ENCODE measurements around the gene UIMC1.

DNA sequence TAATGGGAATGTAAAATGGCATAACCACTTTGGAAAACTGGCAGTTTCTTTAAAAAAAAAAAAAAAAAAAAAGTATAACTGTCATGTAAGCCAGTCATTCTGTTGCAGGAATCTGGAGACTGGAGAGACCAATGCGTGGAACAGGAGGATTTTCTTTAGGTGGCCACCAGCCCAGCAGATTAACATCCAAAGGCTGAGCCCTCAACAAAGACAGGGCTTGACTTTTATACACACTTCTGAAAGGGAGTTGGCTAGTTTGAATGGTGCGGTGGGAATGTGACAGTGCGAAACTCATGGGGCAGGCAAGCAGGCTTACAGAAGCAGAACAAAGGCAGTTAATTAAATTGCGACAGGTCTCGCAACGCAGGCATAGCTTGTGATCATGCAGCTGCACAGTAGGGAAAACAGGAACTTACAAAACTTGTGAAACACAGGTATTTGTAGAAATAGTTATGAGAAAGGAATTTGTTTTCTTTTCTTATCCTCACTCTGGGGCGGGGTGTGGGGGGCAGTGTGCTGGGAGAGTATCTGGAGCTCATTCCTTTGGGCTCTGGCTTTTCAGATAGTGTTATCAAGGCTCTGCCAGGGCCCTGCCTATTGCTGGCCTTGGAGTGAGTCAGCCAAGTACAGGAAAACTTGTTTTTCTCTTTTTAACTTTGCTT is 12.0 kb downstream of the UIMC1 start:
- TF ChIP-seq EZH2phosphoT487 (IDR thresholded peaks at IDR 0.05; ENCODE audit: borderline replicate concordance) (no peak), SP1 (IDR thresholded peaks at IDR 0.05; ENCODE audit: low read depth) (no peak), SRF (IDR thresholded peaks at IDR 0.05; ENCODE audit: low read depth) (no peak), TCF7L2 (IDR thresholded peaks at IDR 0.05; ENCODE audit: borderline replicate concordance, extremely low read depth, insufficient read depth, insufficient read length) (no peak), POLR2A (IDR thresholded peaks at IDR 0.05; ENCODE audit: borderline replicate concordance, extremely low read depth, insufficient read depth, insufficient read length) (no peak)
- TF ChIP-seq, protein P1, sequence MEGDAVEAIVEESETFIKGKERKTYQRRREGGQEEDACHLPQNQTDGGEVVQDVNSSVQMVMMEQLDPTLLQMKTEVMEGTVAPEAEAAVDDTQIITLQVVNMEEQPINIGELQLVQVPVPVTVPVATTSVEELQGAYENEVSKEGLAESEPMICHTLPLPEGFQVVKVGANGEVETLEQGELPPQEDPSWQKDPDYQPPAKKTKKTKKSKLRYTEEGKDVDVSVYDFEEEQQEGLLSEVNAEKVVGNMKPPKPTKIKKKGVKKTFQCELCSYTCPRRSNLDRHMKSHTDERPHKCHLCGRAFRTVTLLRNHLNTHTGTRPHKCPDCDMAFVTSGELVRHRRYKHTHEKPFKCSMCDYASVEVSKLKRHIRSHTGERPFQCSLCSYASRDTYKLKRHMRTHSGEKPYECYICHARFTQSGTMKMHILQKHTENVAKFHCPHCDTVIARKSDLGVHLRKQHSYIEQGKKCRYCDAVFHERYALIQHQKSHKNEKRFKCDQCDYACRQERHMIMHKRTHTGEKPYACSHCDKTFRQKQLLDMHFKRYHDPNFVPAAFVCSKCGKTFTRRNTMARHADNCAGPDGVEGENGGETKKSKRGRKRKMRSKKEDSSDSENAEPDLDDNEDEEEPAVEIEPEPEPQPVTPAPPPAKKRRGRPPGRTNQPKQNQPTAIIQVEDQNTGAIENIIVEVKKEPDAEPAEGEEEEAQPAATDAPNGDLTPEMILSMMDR (IDR thresholded peaks at IDR 0.05 in 2 of 3, conservative IDR thresholded peaks at IDR 0.05 in 1 of 3; ENCODE audit: borderline replicate concordance in 1 of 3, insufficient read depth in 1 of 3, low read depth in 2 of 3, low read length in 2 of 3): no peak

Data from HCT116 (cell line).